Measurements from ENCODE around the gene MPP1.

The MPP1 gene

GRCh38 chrX:154804261-154804956 lies 876 bp downstream of the MPP1 start:
- Histone ChIP-seq H3K36me3 (ENCODE audit: control insufficient read depth, low read length) (no peaks in the 10 kb centered on the region), H3F3A (ENCODE audit: control insufficient read depth, insufficient read depth) (no peaks in the 10 kb centered on the region), H4K20me1 (ENCODE audit: control insufficient read depth, insufficient read depth, low read depth, low read length) (no peaks in the 10 kb centered on the region), H3K4me1 (ENCODE audit: control insufficient read depth, low read length) (peaks cover 9% of the 10 kb centered on the region; the same call in 1 of the 2 replicates), H3K9me2 (replicated peaks; ENCODE audit: control insufficient read depth, low read length) (no peaks in the 10 kb centered on the region), H3K27ac (ENCODE audit: low read depth, low read length) (no peak overlapping the region), H3K9me3 (ENCODE audit: control insufficient read depth, insufficient read depth, low read length) (no peaks in the 10 kb centered on the region), H3K79me2 (ENCODE audit: control insufficient read depth, low read length) (no peaks in the 10 kb centered on the region), H3K4me3 (ENCODE audit: low read length) (no peak overlapping the region), H3K27me3 (ENCODE audit: control insufficient read depth, low read length) (peaks cover 3% of the 10 kb centered on the region; the same call in 1 of the 2 replicates), H3K4me2 (ENCODE audit: low read length) (no peak overlapping the region)
- no peak for TF ChIP-seq CTCF (IDR thresholded peaks at IDR 0.05; ENCODE audit: low read depth, low read length, poor library complexity, severe bottlenecking)
- no peak for TF ChIP-seq EZH2phosphoT487 (IDR thresholded peaks at IDR 0.05; ENCODE audit: borderline replicate concordance, low read length)

GRCh38 chrX:154802947-154803346 lies 2.3 kb downstream of the MPP1 start:
- Histone ChIP-seq H4K20me1 (ENCODE audit: control insufficient read depth, insufficient read depth, low read depth, low read length) (no peaks in the 10 kb centered on the region), H3K9me2 (replicated peaks; ENCODE audit: control insufficient read depth, low read length) (no peaks in the 10 kb centered on the region), H3K4me2 (ENCODE audit: low read length) (no peak overlapping the region), H3K4me3 (ENCODE audit: low read length) (no peak overlapping the region), H3K9me3 (ENCODE audit: control insufficient read depth, insufficient read depth, low read length) (no peaks in the 10 kb centered on the region), H3F3A (ENCODE audit: control insufficient read depth, insufficient read depth) (no peaks in the 10 kb centered on the region), H3K4me1 (ENCODE audit: control insufficient read depth, low read length) (peaks cover 9% of the 10 kb centered on the region; the same call in 1 of the 2 replicates), H3K27ac (ENCODE audit: low read depth, low read length) (no peak overlapping the region), H3K27me3 (ENCODE audit: control insufficient read depth, low read length) (peaks cover 3% of the 10 kb centered on the region; the same call in 1 of the 2 replicates), H3K79me2 (ENCODE audit: control insufficient read depth, low read length) (no peaks in the 10 kb centered on the region), H3K36me3 (ENCODE audit: control insufficient read depth, low read length) (no peaks in the 10 kb centered on the region)
- TF ChIP-seq EZH2phosphoT487 (IDR thresholded peaks at IDR 0.05; ENCODE audit: borderline replicate concordance, low read length) (no peak), CTCF (IDR thresholded peaks at IDR 0.05; ENCODE audit: low read depth, low read length, poor library complexity, severe bottlenecking) (no peak)

GRCh38 chrX:154800478-154801210 lies 4.6 kb downstream of the MPP1 start:
- H3K27ac ChIP-seq (ENCODE audit: low read depth, low read length), result no peak overlapping the region
- no peaks in the 10 kb centered on the region for H3K9me3 ChIP-seq (ENCODE audit: control insufficient read depth, insufficient read depth, low read length)
- no peaks in the 10 kb centered on the region for H3K79me2 ChIP-seq (ENCODE audit: control insufficient read depth, low read length)
- TF ChIP-seq EZH2phosphoT487 (IDR thresholded peaks at IDR 0.05; ENCODE audit: borderline replicate concordance, low read length) (no peak), CTCF (IDR thresholded peaks at IDR 0.05; ENCODE audit: low read depth, low read length, poor library complexity, severe bottlenecking) (no peak)
- no peak overlapping the region for H3K4me2 ChIP-seq (ENCODE audit: low read length)
- H3K4me1 ChIP-seq (ENCODE audit: control insufficient read depth, low read length), result peaks cover 6% of the 10 kb centered on the region; the same call in 1 of the 2 replicates
- no peaks in the 10 kb centered on the region for H3K36me3 ChIP-seq (ENCODE audit: control insufficient read depth, low read length)
- H3K27me3 ChIP-seq (ENCODE audit: control insufficient read depth, low read length), result peaks cover 3% of the 10 kb centered on the region; the same call in 1 of the 2 replicates
- no peaks in the 10 kb centered on the region for H3F3A ChIP-seq (ENCODE audit: control insufficient read depth, insufficient read depth)
- no peak overlapping the region for H3K4me3 ChIP-seq (ENCODE audit: low read length)
- H3K9me2 ChIP-seq (replicated peaks; ENCODE audit: control insufficient read depth, low read length), result no peaks in the 10 kb centered on the region
- H4K20me1 ChIP-seq (ENCODE audit: control insufficient read depth, insufficient read depth, low read depth, low read length), result no peaks in the 10 kb centered on the region

All from DOHH2 (cell line).